BJ (cell line): ENCODE measurements around the gene DDTL. TPM values are rescaled to one million over a fixed set of nuclear protein-coding genes. Genes with fewer than 3 reads are reported as not detected.
"Not testable (repeated sequence)": the region's sequence is repeated elsewhere in the genome, so short reads cannot be mapped to it uniquely, and the experiment has no call there.

Experiments
- CTCF ChIA-PET: fragments of 350-600 bp; formaldehyde crosslinking; extraction: SDS; loops from one replicate; lab custom pipeline; 2021; ENCODE audit warnings: antibody characterized with exemption, inconsistent platforms; lab: Yijun Ruan, JAX
- POLR2A ChIA-PET: fragments of 300-600 bp; sonication (Branson Sonifier 250); formaldehyde crosslinking; extraction: SDS; loops from one replicate; lab custom pipeline; 2021; ENCODE audit warnings: antibody characterized with exemption; lab: Charles Lee
- DNase-seq: peaks from one replicate; pipeline ENCODE4 v3.0.0-alpha.2; 2011; ENCODE audit warnings: low read depth
- H3K27me3 ChIP-seq: 2 replicates; pipeline ENCODE4 v1.6.0; 2011; ENCODE audit warnings: low read length; ENCODE audit not compliant: control insufficient read depth, insufficient read depth
- H3K36me3 ChIP-seq: 2 replicates; pipeline ENCODE4 v1.5.1; 2011; ENCODE audit warnings: low read length; ENCODE audit not compliant: control insufficient read depth, insufficient read depth
- H3K4me3 ChIP-seq: 2 replicates; pipeline ENCODE4 v1.5.1; 2011; ENCODE audit warnings: low read depth, mild to moderate bottlenecking, control low read depth, low read length
- CTCF ChIP-seq: IDR thresholded peaks from 2 replicates; pipeline ENCODE4 v1.5.1; 2011; ENCODE audit warnings: low read depth, mild to moderate bottlenecking, control low read depth, inconsistent platforms, low read length, moderate library complexity; ENCODE audit not compliant: insufficient read depth
- polyA plus RNA-seq: library from polyadenylated mRNA; depleted of rRNA; stranded (reverse); fragments of >200 nt; gene quantifications from 2 replicates; pipeline ENCODE4 v1.2.3, GENCODE V29; 2011

DDTL gene
- polyA plus RNA-seq, 1 experiment, result 0.06 TPM

GRCh38 chr22:23955886-23956285 lies 10.8 kb upstream of the DDTL start:
- DNase-seq, H3K36me3 ChIP-seq, POLR2A ChIA-PET, H3K27me3 ChIP-seq, H3K4me3 ChIP-seq: not testable (repeated sequence)
- CTCF ChIA-PET, result interaction anchor here (0.6 to 1.6 kb wide), 7 partner anchors 17 to 221 kb away, joined by 3 to 11 read pairs (median 4); no protein-coding TSS in a partner anchor

GRCh38 chr22:23956301-23956900 lies 10.3 kb upstream of the DDTL start:
- CTCF ChIA-PET, result interaction anchor here (0.6 to 1.6 kb wide), 7 partner anchors 18 to 221 kb away, joined by 3 to 11 read pairs (median 4); no protein-coding TSS in a partner anchor
- H3K27me3 ChIP-seq, POLR2A ChIA-PET, H3K4me3 ChIP-seq, H3K36me3 ChIP-seq: not testable (repeated sequence)
- DNase-seq, result peak; percentile 0
- TF ChIP-seq CTCF, result peak; percentile 68

GRCh38 chr22:23961084-23961771 lies 5.5 kb upstream of the DDTL start, which contains the start of gene GSTT2B:
Gene GSTT2B, minus strand, starts transcription at chr22:23961195. Its CDS starts 64 bp downstream, at chr22:23961131.
- CTCF ChIA-PET, result not testable (repeated sequence)

GRCh38 chr22:23966094-23966493 lies 594 bp upstream of the DDTL start:
- H3K27me3 ChIP-seq, H3K36me3 ChIP-seq, CTCF ChIA-PET, H3K4me3 ChIP-seq, DNase-seq, POLR2A ChIA-PET: not testable (repeated sequence)

More at GRCh38 chr22:23961084-23961771, 5.5 kb upstream of the DDTL start, which contains the start of gene GSTT2B:
- DNase-seq, H3K4me3 ChIP-seq, H3K27me3 ChIP-seq, H3K36me3 ChIP-seq, POLR2A ChIA-PET: not testable (repeated sequence)

- TF ChIP-seq CTCF, result no peak
- ChIA-PET POLR2A (no interaction called here), CTCF (no interaction called here)
- H3K36me3 ChIP-seq, result peaks cover 12% of the 10 kb centered on the region
- no peaks in the 10 kb centered on the region for H3K27me3 ChIP-seq
- no peak for DNase-seq
- no peak overlapping the region for H3K4me3 ChIP-seq
Observed at GRCh38 chr22:23969071-23969470, 2.4 kb downstream of the DDTL start.

GRCh38 chr22:23970201-23970641 lies 3.5 kb downstream of the DDTL start:
- POLR2A ChIA-PET, result no interaction called here
- no peak overlapping the region for H3K4me3 ChIP-seq
- CTCF ChIA-PET, result no interaction called here
- H3K36me3 ChIP-seq, result peaks cover 12% of the 10 kb centered on the region
- DNase-seq, result no peak
- no peak for TF ChIP-seq CTCF
- no peaks in the 10 kb centered on the region for H3K27me3 ChIP-seq
